ENCODE results near the gene HTR3E. TPM values are rescaled to one million over a fixed set of nuclear protein-coding genes. Genes with fewer than 3 reads are reported as not detected.

HTR3E gene
- total RNA-seq (2013): not detected
- polyA plus RNA-seq (not detected), polyA minus RNA-seq (not detected in 2 replicates), total RNA-seq (0 to 1.2 (median 0) reads per million in 11 experiments)

- Mint-ChIP-seq H3K27ac (no peak within 1 kb of the TSS), H3K4me3 (no peak within 1 kb of the TSS), H3K4me1 (no peaks in the 10 kb centered on the region), H3K27me3 (ENCODE audit: low read depth in 3 of 3) (peaks cover 6 to 8% (median 6%) of the 10 kb centered on the region in 3 donors), H3K36me3 (no peaks in the 10 kb centered on the region), H3K9me3 (peaks cover 4 to 27% (median 23%) of the 10 kb centered on the region in 7 donors)
- H4K20me1 ChIP-seq (ENCODE audit: insufficient read depth, low read length): no peaks in the 10 kb centered on the region
- H3K27me3 ChIP-seq (ENCODE audit: control insufficient read depth in 2 of 2, insufficient read depth in 2 of 2, low read length in 2 of 2): no peaks in the 10 kb centered on the region
- intact Hi-C loops (cut with micrococcal nuclease): no loop called here
- TF ChIP-seq CTCF (IDR thresholded peaks at IDR 0.05): no peak
- no peaks in the 10 kb centered on the region for H3K4me1 ChIP-seq (ENCODE audit: control insufficient read depth in 1 of 2, insufficient read depth in 2 of 2, low read length in 2 of 2)
- no peak within 1 kb of the TSS for H3K4me2 ChIP-seq (replicated peaks; ENCODE audit: extremely low read depth, low read length, poor library complexity, severe bottlenecking)
- H3K9ac ChIP-seq (ENCODE audit: insufficient read depth, low read length, poor library complexity, severe bottlenecking): no peak within 1 kb of the TSS
- no peak within 1 kb of the TSS for H2AFZ ChIP-seq (ENCODE audit: insufficient read depth, low read depth, low read length, poor library complexity, severe bottlenecking)
- peaks cover 8 to 13% of the 10 kb centered on the region in 2 donors for H3K9me3 ChIP-seq (replicated peaks in 1 of 2; ENCODE audit: control insufficient read depth in 1 of 2, insufficient read depth in 1 of 2, low read length in 2 of 2)
- H3K4me3 ChIP-seq (replicated peaks in 1 of 3; ENCODE audit: low read depth in 2 of 3, low read length in 3 of 3): no peak within 1 kb of the TSS
- DNase-seq: no peak
- H3K36me3 ChIP-seq (replicated peaks in 1 of 2; ENCODE audit: control insufficient read depth in 1 of 2, insufficient read depth in 2 of 2, low read length in 2 of 2): no peaks in the 10 kb centered on the region
- no peaks in the 10 kb centered on the region for H3K79me2 ChIP-seq (ENCODE audit: insufficient read depth, low read length)
- 80% methylated on average over 1 of the region's 7 CpGs for WGBS (ENCODE audit: insufficient coverage)
- H3K27ac ChIP-seq (ENCODE audit: low read depth in 1 of 2, low read length in 2 of 2): no peak within 1 kb of the TSS
Observed at GRCh38 chr3:184096811-184097383, at the start of gene HTR3E. Gene HTR3E (plus strand): TSS chr3:184097064. CDS start chr3:184097530, 466 bp downstream.

- H3K36me3 Mint-ChIP-seq: no peaks in the 10 kb centered on the region
- H3K4me1 Mint-ChIP-seq: peaks cover 3% of the 10 kb centered on the region
- H3K4me1 ChIP-seq (ENCODE audit: control insufficient read depth in 1 of 2, insufficient read depth in 2 of 2, low read length in 2 of 2): no peaks in the 10 kb centered on the region
- H3K4me2 ChIP-seq (replicated peaks; ENCODE audit: extremely low read depth, low read length, poor library complexity, severe bottlenecking): no peak overlapping the region
- no peak overlapping the region for H3K9ac ChIP-seq (ENCODE audit: insufficient read depth, low read length, poor library complexity, severe bottlenecking)
- H3K4me3 ChIP-seq (replicated peaks in 1 of 3; ENCODE audit: low read depth in 2 of 3, low read length in 3 of 3): no peak overlapping the region
- 66% methylated on average over 5 of the region's 7 CpGs for WGBS (ENCODE audit: insufficient coverage)
- no peaks in the 10 kb centered on the region for H3K9me3 ChIP-seq (replicated peaks in 1 of 2; ENCODE audit: control insufficient read depth in 1 of 2, insufficient read depth in 1 of 2, low read length in 2 of 2)
- H3K36me3 ChIP-seq (replicated peaks in 1 of 2; ENCODE audit: control insufficient read depth in 1 of 2, insufficient read depth in 2 of 2, low read length in 2 of 2): no peaks in the 10 kb centered on the region
- no peaks in the 10 kb centered on the region for H3K9me3 Mint-ChIP-seq
- no peaks in the 10 kb centered on the region for H4K20me1 ChIP-seq (ENCODE audit: insufficient read depth, low read length)
- TF ChIP-seq CTCF (IDR thresholded peaks at IDR 0.05): no peak
- no peak overlapping the region for H3K27ac Mint-ChIP-seq
- no peak overlapping the region for H3K27ac ChIP-seq (ENCODE audit: low read depth in 1 of 2, low read length in 2 of 2)
- H3K4me3 Mint-ChIP-seq: peak overlapping the region in 1 of 2 donors; percentile 39
- DNase-seq: no peak
- no peak overlapping the region for H2AFZ ChIP-seq (ENCODE audit: insufficient read depth, low read depth, low read length, poor library complexity, severe bottlenecking)
- no peaks in the 10 kb centered on the region for H3K27me3 ChIP-seq (ENCODE audit: control insufficient read depth in 2 of 2, insufficient read depth in 2 of 2, low read length in 2 of 2)
- no peaks in the 10 kb centered on the region for H3K79me2 ChIP-seq (ENCODE audit: insufficient read depth, low read length)
- H3K27me3 Mint-ChIP-seq (ENCODE audit: low read depth in 3 of 3): peaks cover 0 to 10% (median 8%) of the 10 kb centered on the region in 3 donors
- intact Hi-C loops (cut with micrococcal nuclease): no loop called here
Observed at GRCh38 chr3:184050217-184050847, 46.5 kb upstream of the HTR3E start.

Measured in CD14-positive monocyte (primary cell).